Measurements from ENCODE around the gene FOXO3. TPM values are rescaled to one million over a fixed set of nuclear protein-coding genes. Genes with fewer than 3 reads are reported as not detected.
A peak's percentile ranks its signal among the peaks of the same experiment; 100 is the strongest.

FOXO3 gene
- polyA plus RNA-seq, 1 of the 3 experiments (the other 2 are of a cell fraction), result 8.1 TPM

GRCh38 chr6:108650325-108650724 is 89.6 kb downstream of the FOXO3 start:
- DNase-seq, result no peak
- Histone ChIP-seq H3K4me1 (ENCODE audit: control insufficient read depth in 1 of 2, insufficient read depth in 2 of 2, low read depth in 1 of 2, low read length in 1 of 2) (peaks cover 39 to 70% of the 10 kb centered on the region in 2 experiments; a peak in 3 of 4 replicates), H3K36me3 (replicated peaks in 1 of 2; ENCODE audit: control insufficient read depth in 1 of 2, insufficient read depth in 2 of 2, low read length in 1 of 2) (peaks cover 0 to 7% of the 10 kb centered on the region in 2 experiments), H3K27me3 (ENCODE audit: insufficient read depth) (no peaks in the 10 kb centered on the region), H3K27ac (ENCODE audit: low read depth in 2 of 2, low read length in 1 of 2) (peak overlapping the region; percentile 76 to 93), H3K79me2 (ENCODE audit: insufficient read depth) (peaks cover 27% of the 10 kb centered on the region), H3K9ac (no peak overlapping the region), H2AFZ (ENCODE audit: low read depth) (no peak overlapping the region), H3K4me2 (peak overlapping the region; percentile 55), H4K20me1 (ENCODE audit: insufficient read depth) (no peaks in the 10 kb centered on the region; the same call in 1 of the 2 replicates), H3K9me3 (no peaks in the 10 kb centered on the region), H3K9me2 (no peaks in the 10 kb centered on the region), H3F3A (replicated peaks; ENCODE audit: insufficient read depth) (peaks cover 20% of the 10 kb centered on the region), H3K4me3 (ENCODE audit: low read depth in 2 of 2, low read length in 1 of 2) (no peak overlapping the region)
- ChIA-PET CTCF (interaction anchor here (0.8 kb wide), 1 partner anchor 88 kb away, joined by 4 read pairs; no protein-coding TSS in a partner anchor), POLR2A (no interaction called here)
- WGBS (ENCODE audit: low lambda C conversion rate), result 77% methylated on average over 1 of the region's 1 CpG
- no peak for TF ChIP-seq TCF12 (IDR thresholded peaks at IDR 0.05)
- no peak for TF ChIP-seq POLR2AphosphoS5 (IDR thresholded peaks at IDR 0.05; ENCODE audit: low read depth, low read length)
- no peak for TF ChIP-seq FOXJ3 (CRISPR knock-in tag; IDR thresholded peaks at IDR 0.05)
- TF ChIP-seq SMC3 (IDR thresholded peaks at IDR 0.05; ENCODE audit: low read depth, low read length), result no peak
- no peak for TF ChIP-seq MEF2A (IDR thresholded peaks at IDR 0.05; ENCODE audit: borderline replicate concordance, low read depth)
- TF ChIP-seq MAX (IDR thresholded peaks at IDR 0.05; ENCODE audit: low read depth), result no peak
- no peak for TF ChIP-seq EZH2phosphoT487 (IDR thresholded peaks at IDR 0.05; ENCODE audit: borderline replicate concordance, low read depth)
- no peak for TF ChIP-seq GATA2 (CRISPR knock-in tag; IDR thresholded peaks at IDR 0.05)
- no peak for TF ChIP-seq SIN3A (IDR thresholded peaks at IDR 0.05; ENCODE audit: borderline replicate concordance, low read depth, low read length)
- TF ChIP-seq NFIC (IDR thresholded peaks at IDR 0.05; ENCODE audit: borderline replicate concordance), result no peak
- TF ChIP-seq JUND (IDR thresholded peaks at IDR 0.05), result no peak
- no peak for TF ChIP-seq CTCF (IDR thresholded peaks at IDR 0.05)
- no peak for TF ChIP-seq FOSL2 (IDR thresholded peaks at IDR 0.05; ENCODE audit: borderline replicate concordance, low read depth)
- no peak for TF ChIP-seq RFX5 (IDR thresholded peaks at IDR 0.05; ENCODE audit: low read length)
- no peak for TF ChIP-seq CHD2 (IDR thresholded peaks at IDR 0.05; ENCODE audit: low read length, partially characterized antibody)
- TF ChIP-seq ELF1 (IDR thresholded peaks at IDR 0.05), result no peak
- no peak for TF ChIP-seq RAD21 (IDR thresholded peaks at IDR 0.05; ENCODE audit: low read length)
- no peak for TF ChIP-seq NRF1 (IDR thresholded peaks at IDR 0.05; ENCODE audit: low read depth, low read length)
- no peak for TF ChIP-seq REST (IDR thresholded peaks at IDR 0.05; ENCODE audit: low read depth, low read length)

Data from SK-N-SH (cell line).